Measurements from ENCODE around the gene EFHD1. TPM values are rescaled to one million over a fixed set of nuclear protein-coding genes. Genes with fewer than 3 reads are reported as not detected.

Gene EFHD1
- total RNA-seq, 4 donors from 2014 or later = 6.0 to 56.9 (median 25.8) TPM

- TF ChIP-seq CTCF (IDR thresholded peaks at IDR 0.05; ENCODE audit: low read depth) = no peak
These were observed 26.4 kb upstream of the EFHD1 start for GRCh38 chr2:232607011-232607410.

DNA sequence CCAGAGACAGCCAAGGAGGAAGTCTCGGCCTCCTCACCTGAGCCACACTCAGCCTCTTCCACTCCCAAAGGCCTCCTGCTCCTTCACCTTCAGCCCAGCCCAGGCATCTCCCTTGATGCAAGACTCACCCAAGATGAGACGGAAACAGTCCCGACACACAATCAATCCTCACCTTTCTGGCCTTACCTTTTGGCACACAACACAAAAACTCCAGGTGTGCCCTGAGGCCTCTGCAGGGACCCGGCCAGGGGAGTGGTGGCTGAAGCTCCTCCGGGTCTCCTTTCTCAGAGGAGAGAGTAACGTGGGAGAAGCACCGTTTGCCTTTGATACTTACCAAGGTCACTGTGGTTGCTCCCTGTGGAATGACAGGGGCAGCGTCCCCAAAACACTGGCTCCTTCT lies 23.8 kb upstream of the EFHD1 start:
- TF ChIP-seq CTCF (IDR thresholded peaks at IDR 0.05; ENCODE audit: low read depth) = no peak

DNA sequence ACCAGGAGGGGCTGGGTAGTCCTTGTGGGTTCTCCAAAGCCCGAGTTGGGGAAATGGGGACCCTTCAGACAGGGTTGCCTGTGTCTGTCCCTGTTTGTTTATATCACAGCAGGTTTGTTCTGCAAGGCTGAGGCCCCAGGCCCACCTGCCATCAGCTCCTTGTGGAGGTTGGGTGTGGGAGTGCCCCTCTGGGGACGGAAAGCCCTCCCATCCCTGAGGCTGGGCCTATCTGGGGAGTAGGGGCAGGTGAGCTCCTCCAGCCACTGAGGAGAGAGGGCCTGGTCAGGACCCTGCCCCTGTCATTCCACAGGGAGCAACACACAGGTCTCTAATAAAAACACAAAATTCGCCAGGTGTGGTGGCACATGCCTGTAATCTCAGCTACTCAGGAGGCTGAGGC lies 23.3 kb upstream of the EFHD1 start:
- TF ChIP-seq CTCF (IDR thresholded peaks at IDR 0.05; ENCODE audit: low read depth) = no peak

DNA sequence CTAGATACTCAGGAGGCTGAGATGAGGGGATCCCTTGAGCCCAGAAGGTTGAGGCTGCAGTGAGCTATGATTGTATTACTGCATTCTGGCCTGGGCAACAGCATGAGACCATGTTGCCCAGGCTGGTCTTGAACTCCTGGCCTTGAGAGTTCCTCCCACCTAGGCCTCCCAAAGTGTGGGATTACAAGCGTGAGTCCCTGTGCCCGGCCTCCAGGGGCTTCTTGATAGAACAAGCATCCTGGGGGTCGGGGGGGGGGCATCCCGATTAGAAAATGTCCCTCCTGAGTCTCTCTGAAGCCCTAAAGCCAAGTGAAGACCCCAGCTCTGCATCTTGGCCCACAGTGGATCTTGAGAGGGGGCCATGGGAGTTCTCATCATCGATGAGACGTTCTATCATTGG lies 22.3 kb upstream of the EFHD1 start:
- TF ChIP-seq CTCF (IDR thresholded peaks at IDR 0.05; ENCODE audit: low read depth) = no peak

DNA sequence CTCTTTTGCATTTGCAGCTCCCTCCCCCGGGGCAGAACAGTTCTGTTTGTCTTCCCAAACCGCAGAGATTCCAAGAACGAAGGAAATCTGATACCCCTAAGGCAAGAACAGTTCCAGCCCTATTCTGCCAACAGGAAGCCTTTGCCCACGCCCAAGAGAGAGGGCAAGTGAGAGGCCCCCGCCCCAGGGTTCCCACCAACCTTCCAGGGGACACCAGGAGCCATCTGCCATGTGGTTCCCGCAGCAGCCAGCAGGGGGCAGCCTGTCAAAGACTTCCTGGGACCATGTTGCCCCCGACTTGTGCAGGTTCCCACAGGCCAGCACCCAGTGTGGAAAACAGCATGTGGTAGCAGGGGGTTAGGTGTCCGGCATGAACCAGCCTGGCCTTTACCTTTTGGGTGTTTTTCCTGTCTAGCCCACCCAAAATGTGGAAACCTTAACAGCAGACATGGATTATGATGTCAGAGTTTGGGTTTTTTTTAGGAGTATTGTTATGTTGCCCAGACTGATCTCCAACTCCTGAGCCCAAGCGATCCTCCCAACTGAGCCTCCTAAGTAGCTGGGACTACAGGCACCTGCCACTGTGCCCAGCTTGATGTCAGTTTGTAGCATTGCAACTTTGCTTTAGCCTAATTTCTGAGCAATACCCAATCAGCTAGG lies 21.7 kb upstream of the EFHD1 start:
- TF ChIP-seq CTCF (IDR thresholded peaks at IDR 0.05; ENCODE audit: low read depth) = no peak

GRCh38 chr2:232613538-232614134 lies 19.8 kb upstream of the EFHD1 start:
- no peak for TF ChIP-seq CTCF (IDR thresholded peaks at IDR 0.05; ENCODE audit: low read depth)

GRCh38 chr2:232615339-232615738 lies 18.1 kb upstream of the EFHD1 start:
- no peak for TF ChIP-seq CTCF (IDR thresholded peaks at IDR 0.05; ENCODE audit: low read depth)
